HG02840 (cell line): Measurements from ENCODE around the gene EEIG1.
"Not testable (repeated sequence)": the region's sequence is repeated elsewhere in the genome, so short reads cannot be mapped to it uniquely, and the experiment has no call there.

Experiments used
- ATAC-seq: cut with Tn5 transposase; IDR thresholded peaks from one replicate; pipeline ENCODE4 v1.9.1; 2021; ENCODE audit warnings: mild to moderate bottlenecking, moderate library complexity, moderate number of reproducible peaks; ENCODE audit not compliant: unreplicated experiment, low FRiP score

EEIG1 gene

DNA sequence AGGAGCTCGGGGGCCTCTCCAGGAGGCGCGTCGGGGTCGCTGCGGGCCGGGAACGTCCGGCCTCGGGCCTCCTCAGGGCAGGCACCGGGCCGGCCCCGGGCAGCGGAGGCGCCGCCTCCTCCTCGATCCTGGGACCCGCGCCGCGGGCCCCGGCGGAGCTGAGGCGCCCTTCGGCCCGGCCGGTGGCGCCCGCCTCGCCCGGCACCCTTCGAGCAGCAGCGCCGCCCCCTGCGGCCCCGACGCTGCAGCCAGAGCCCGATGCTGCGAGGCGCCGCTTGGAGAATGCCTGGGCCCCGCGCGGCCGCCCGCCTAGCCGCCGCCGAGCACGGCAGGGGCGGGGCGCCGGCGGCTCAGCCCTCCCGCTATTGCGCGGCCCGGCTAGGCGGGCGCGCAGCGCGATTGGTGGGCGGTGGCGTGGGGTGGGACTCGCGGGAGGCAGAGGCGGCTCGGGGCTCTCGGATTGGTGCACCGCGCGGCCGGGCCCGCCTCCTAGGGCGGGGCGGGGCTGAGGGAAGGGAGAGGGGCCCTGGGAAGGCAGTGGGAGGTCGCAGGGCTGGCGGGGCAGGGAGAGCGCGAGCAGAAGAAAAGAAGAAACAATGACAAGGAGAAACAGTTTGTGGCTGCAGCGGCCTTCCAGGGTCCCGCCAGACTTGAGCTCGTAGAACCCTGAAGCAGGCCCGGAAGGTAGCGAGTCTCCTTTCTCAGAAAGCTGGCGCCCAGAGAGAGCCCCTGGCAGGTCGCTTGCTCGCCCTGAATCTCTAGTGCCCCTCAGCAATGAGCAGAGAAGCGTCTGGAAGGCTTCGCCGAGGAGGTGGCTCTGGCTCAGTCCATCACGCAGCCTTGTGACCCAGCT lies at the start of gene EEIG1:
Gene EEIG1 (minus strand): TSS at position 284 of the 853 bp plus-strand sequence. CDS start 852 bp downstream, outside the sequence.
- peak; percentile 58 for ATAC-seq

DNA sequence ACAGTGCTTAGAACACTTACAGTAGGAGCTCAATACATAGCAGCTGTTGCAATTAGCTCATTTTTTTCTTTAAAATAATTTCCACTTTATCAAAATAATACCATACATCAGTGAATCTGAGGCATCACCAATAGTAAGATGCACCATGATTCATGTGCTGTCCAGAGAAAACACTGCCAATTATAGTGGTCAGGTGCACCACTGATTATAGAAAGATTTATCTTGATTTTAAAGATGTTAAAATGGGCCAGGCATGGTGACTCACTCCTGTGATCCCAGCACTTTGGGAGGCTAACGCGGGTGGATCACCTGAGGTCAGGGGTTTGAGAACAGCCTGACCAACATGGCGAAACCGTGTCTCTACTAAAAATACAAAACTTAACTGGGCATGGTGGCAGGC lies 46.9 kb upstream of the EEIG1 start:
- no peak for ATAC-seq

DNA sequence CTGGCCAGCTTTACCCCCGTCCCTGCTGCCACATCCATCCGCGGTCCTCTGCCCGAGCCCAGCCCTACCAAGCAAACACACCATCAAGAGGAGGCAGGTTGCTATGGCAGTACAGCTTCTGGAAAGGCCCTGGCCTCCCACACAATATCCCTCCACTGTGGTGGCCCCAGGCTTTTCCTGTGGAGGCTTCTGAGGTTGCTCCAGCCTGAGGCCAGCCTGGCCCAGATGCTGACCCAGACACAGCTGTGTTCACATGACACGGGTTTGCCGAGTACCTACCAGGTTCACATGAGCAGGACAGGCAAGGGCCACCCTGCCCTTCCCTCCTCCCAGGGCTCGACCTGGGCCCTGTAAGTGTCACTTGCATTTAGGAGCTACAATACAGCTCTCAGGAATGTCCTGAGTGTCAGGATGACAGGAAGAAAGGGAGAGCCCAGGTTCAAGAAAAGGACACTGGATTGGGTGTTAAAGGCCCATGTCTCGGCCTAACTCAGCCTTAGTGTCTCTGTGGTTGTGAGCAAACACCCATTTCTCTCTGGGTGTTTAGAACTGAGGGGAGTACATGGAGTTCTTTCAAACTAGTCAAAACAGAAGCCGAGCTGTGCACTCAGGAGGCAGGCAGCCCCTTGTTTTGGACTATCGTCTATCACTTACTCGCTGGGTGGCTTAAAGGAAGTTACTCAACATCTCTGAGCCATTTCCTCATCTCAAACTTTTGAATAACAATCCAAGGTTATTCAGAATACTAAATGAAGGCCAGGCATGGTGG lies 46.2 kb upstream of the EEIG1 start:
- no peak for ATAC-seq

DNA sequence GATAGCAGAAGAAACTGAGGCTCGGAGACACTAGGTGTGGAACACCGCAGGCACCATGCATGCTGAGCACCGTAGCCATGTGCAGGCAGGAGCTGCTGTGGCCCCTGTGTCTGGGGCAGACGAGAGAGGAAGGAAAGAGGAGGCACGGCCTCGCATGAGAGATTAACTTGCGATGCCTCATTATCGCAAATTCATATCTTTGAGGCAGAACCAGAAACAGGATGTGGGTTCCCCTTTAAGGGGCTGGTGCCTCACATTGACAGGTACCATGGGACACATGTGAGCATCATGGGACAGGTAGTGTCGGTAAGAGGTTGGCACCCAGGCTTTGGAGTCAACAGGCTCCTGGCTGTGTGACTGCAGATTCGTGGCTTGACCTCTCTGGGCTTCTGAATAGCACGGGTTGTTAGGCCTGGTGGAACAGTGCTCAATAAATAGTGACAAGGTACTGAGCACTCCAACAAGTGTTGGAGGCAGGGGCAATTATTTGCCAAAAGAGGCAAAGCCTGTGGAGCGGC lies 45.5 kb upstream of the EEIG1 start:
- no peak for ATAC-seq

DNA sequence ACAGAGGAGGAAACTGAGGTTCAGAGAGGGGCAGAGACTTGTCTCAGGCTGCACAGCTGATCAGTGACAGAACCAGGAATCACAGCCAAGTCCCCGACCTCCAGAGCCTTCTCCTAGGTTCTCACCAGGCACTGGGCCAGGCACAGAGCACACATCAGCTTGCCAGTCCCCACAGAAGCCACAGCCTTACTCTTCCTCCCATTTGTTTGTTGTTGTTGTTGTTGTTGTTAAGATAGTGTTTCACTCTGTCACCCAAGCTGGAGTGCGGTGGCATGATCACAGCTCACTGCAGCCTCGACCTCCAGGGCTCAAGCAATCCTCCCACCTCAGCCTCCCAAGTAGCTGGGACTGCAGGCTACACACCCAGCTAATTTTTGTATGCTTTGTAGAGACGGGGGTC lies 44.9 kb upstream of the EEIG1 start:
- ATAC-seq = no peak

DNA sequence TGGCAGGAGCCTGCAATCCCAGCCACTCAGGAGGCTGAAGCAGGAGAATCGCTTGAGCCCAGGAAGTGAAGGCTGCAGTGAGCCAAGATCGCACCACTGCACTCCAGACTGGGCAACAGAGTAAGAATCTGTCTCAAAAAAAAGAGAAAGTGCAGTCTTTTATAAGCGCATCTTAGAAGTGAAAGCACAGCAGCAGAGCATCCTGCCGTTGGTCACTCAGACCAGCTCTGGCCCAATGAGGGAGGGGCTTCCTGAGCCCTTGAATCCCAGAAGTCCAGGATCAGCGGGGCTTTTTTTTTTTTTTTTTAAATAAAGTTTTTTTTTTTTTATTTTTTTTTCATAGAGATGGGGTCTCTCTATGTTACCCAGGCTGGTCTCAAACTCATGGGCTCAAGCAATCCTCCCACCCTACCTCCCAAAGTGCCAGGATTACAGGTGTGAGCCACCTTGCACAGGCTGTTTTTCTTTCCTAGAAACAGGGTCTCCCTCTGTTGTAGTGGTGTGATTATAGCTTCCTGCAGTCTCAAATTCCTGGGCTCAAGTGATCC lies 44.0 kb upstream of the EEIG1 start:
- no peak for ATAC-seq

DNA sequence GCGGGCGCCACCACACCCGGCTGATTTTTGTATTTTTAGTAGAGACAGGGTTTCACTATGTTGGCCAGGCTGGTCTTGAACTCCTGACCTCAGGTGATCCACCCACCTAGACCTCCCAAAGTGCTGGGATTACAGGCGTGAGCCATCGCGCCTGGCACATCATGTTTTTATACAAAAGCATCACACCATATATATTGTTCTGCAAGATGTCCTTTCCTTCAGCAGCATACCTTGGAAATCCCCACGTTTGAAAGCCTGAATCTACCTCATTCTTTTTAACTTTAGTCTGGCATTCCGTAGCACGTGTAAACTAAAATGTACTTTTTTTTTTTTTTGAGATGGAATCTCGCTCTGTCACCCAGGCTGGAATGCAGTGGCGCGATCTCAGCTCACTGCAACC lies 42.9 kb upstream of the EEIG1 start:
- ATAC-seq = not testable (repeated sequence)

DNA sequence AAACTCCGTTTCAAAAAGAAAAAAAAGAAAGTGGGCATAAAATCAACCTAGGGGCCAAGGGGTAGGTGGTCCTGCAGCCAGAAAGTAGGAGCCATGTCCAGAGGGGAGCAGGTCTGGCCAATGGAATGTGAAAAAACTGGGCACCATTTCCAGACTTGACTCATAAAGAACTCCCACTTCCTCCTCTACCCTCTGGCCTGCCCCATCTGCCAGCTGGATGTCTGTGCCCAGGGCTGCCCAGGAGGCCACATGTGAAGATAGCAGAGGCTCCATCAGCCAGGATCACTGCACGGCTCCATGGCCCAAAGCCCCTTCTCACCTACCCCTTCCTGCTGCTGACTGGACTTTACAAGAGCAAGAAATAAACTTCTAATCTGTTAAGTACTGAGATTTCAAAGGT lies 42.1 kb upstream of the EEIG1 start:
- ATAC-seq = no peak

DNA sequence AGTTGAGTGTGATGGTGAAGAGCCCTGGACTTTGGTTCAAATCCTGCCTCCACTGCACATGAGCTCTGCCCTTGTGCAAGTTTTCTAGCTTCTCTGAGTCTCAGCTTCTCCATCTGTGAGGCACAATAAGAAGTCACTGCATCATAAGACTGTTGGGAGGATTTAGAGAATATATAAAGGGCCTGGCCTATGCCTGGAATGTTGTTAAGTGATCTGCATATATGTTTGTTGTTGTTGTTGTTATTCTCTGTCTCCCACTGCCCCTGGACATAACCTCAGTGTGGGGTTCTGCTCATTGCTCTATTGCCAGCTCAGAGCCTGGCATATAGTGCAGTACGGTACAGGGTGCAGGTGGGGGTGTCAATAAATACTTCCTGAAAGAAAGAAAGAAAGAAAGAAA lies 40.3 kb upstream of the EEIG1 start:
- no peak for ATAC-seq

DNA sequence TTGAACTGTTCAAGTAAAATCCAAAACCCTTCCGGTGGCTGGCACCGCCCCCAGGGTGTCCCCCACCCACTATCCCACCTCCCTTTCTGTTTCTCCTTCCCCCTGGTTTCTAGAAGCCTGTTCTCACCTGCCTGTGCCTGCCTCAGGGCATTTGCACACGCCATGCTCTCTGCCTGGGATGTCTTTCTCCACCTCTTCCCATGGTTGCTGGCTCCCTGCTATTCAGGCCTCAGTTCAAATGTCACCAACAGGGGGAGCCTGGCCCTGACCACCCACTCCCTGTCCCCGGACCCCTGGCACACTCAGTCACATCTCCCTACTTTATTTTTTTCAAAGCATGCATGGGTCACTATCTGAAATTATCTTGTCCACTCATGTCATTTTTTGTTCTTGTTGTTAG lies 39.9 kb upstream of the EEIG1 start:
- ATAC-seq = no peak

DNA sequence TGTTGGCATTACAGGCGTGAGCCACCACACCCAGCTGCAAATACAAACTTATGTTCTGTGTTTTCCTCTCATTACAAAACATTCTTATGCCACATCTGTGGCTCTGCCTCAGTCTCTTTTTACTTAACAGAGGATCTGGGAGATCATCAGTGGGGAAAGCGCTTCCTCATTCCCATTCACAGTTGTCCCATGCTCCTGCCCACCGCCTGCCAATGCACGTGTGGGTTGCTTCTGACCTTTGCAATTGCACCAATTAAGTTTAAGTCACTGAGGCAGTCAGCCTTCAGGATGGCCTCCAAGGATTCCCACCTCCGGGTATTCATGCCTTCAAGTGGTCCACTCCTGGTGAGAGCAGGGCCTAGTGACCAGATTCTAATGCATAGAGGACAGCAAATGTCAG lies 34.9 kb upstream of the EEIG1 start:
- no peak for ATAC-seq

DNA sequence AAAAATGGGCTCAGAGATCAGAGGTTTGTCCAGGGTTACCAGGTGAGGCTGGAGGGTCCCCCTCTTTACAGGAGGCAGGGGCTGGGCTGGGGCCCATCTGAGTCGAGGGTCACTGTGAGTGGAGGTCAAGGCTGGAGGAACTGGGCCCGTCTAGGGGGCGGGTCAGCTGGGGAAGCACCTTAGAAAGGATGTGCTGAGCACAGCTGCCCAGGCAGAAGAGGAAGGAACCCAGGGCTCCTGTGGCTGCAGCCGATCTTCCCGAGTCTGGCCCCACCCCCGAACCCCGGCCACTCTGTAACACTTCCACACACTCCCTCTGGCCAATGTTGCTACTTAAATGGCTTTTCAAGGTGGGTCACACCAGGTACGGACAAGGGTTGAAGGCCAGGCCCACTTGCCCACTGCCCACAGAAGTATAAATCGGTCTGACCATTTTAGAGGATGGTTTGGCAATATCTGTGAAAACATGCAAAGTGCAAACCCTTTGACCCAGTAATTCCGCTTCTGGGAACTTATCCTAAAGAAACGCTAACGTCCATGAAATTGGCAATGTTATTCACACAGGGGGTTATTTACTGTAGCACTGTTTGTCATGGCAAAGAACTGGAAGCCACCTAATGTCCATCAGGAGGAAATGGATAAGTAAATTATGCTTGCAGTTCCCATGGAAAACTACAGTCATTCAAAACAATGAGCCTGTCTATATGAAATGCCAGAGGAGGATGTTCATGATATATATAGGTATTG lies 30.5 kb upstream of the EEIG1 start:
- ATAC-seq = no peak

DNA sequence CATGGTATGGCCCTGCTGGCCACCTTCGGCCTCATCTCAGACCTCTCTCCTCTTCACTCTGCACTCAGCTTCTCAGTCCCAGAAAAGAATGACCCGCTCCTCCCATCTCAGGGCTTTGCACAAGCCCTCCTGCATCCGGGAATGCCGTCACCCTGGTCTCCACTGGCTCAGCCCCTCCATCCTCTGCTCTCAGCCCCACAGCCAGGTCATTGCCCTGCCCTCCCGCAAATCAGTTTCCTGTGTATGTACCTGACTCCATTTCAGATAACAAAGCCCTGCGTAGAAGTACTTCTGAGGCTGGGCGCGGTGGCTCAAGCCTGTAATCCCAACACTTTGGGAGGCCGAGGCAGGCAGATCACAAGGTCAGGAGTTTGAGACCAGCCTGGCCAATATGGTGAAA lies 28.9 kb upstream of the EEIG1 start:
- ATAC-seq = no peak

DNA sequence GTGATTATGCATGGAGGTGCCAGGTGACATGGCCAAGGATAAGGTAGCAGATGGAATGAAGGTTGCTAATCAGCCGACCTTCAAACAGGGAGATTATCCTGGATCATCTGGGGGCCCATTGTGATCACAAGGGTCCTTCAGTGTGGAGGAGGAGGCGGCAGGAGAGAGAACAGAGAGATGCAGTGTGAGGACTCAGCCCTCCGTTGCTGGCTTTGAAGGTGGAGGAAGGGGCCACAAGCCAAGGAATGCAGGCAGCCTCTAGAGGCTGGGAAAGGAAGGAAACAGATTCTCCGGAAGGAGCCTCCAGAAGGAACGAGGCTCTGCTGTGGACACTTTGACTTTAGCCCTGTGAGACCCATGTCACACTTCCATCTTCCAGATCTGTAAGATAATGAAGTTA lies 27.4 kb upstream of the EEIG1 start:
- no peak for ATAC-seq

DNA sequence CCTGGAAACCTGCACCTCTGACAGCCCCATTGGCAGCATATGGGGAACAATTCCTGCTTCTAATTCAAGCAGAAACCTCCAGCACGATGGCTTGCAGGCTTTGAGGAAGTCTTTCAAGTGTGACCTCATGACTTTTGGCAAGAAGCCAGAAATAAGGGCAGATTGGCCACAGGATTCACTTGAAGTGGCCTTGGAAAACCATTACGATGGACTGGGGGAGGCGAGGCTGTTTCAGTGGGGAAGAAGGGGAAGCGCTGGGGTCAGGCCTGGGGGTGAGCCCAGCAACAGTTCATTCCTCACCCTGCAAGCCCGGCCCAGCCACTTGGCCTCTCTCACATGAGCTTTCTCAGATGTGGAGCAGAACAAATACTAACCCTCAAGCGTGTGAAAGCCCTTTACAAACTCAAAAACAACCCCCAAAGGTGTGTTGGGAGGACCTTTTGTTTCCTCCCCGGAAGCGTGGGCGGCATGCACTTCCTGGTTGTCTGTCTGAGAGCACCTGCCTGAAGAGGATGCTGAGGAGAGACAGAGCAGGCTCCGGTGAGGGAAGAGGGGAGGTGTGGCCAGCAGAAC lies 26.9 kb upstream of the EEIG1 start:
- ATAC-seq = no peak

DNA sequence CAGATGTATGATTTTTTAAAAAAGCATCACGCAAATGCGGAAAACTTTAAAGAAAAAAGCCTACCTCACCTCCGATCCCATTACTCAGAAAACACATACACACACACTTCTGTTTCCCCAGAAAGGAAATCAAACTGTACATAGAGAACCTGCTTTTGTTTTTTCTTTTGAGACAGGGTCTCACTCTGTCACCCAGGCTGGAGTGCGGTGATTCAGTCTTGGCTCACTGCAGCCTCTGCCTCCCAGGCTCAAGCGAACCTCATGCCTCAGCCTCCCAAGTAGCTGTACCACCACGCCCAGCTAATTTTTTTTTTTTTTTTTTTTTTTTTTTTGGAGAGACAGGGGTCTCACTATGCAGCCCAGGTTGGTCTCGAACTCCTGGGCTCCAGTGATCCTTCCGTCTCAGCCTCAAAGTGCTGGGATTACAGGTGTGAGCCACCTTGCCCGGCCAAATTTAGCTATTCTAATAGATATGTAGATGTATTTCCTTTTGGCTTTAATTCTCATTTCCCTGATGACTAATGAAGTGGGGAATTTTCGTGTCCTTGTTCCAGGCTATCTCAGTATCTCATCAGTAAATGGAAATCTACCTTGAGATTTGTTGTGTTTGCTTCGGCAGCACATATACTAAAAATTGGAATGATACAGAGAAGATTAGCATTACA lies 25.7 kb upstream of the EEIG1 start:
- ATAC-seq = no peak

DNA sequence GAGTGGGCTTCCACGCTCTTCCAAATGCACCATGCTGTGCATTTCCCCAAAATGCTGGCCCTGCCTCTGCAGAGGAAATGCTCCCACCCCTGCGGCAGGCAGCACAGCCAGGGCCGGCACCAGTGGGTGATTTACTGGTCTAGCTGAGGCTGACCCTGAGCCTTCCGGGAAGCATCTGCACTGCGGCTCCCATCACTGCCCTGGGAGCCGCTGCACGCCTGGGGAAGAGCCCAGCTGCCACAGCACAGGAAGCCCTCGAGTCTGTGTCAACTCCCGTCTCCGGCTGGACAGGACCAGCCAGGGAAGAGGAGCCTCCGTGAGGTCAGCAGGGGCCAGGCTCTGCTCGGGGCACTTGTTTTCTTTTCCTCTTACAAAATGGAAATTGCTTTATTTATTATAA lies 25.1 kb upstream of the EEIG1 start:
- no peak for ATAC-seq

DNA sequence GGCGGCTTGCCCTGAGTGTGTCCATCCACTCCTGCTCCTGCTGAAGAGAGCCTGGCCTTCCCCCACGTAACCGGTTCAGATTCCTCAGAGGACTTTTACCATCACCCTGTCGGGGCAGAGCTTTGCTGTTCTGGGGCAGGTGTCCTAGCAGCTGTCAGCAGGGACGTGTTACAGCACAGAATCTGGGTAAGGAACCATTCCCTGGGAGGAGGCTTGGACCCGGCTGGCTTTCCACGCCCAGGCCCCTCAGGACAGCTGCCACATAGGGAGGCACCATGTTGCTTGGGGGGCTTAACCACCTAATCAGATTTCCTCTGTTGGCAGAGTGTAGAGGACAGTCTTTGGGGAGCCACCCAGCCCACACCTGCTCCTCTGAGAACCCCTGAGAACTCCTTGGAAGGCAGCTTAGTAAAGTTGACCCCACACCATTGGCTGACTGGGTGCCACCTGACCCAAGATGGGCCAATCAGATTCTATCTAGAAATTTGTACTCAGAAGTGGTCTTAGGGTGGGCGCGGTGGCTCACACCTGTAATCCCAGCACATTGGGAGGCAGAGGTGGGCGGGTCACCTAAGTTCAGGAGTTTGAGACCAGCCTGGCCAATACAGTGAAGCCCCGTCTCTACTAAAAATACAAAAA lies 23.3 kb upstream of the EEIG1 start:
- no peak for ATAC-seq

DNA sequence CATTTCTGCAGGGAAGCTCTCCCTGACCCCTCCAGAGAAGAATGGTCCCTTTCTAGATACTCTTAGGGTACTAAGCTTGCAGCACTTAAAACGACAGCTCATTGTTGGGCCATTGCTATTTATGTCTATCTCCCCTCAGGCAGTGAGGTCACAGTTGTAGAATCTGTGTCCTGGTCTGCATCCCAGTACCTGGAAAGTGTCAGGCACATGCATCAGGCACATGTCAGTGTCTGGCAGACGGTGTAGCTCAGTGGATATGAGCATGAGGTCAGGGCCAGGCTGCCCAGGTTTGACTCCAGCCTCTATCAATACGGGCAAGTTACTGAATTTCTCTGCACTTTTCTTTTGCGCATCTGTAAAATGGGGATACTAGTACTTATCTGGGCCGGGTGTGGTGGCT lies 22.2 kb upstream of the EEIG1 start:
- ATAC-seq = no peak
